CD4-positive, alpha-beta T cell (primary cell): ENCODE measurements around the gene RHOC. TPM values are rescaled to one million over a fixed set of nuclear protein-coding genes. Genes with fewer than 3 reads are reported as not detected.

Experiments used
- ATAC-seq: fragments of 200-7000 bp; cut with Tn5 transposase; one replicate; pipeline ENCODE4 v1.10.0; 2022; ENCODE audit warnings: mild to moderate bottlenecking; ENCODE audit not compliant: poor library complexity
- CTCF ChIA-PET: fragments of 350-600 bp; sonication (Branson Sonifier 250); formaldehyde crosslinking; loops from one replicate; lab custom pipeline; 2021; ENCODE audit warnings: antibody characterized with exemption, inconsistent platforms; lab: Charles Lee
- POLR2A ChIA-PET: fragments of 350-600 bp; sonication (Branson Sonifier 250); formaldehyde crosslinking; loops from one replicate; lab custom pipeline; 2021; ENCODE audit warnings: antibody characterized with exemption, inconsistent platforms; lab: Charles Lee
- DNase-seq, 14 experiments: peaks; one replicate each; pipeline ENCODE4 v3.0.0-alpha.2; 2013 to 2020; ENCODE audit warnings: mixed read lengths in 2 of 14
- H3K27ac ChIP-seq, 2 donors: one replicate each; pipeline versions ENCODE4 v1.5.1 to v1.7.0; 2013; ENCODE audit warnings: low read length in 2 of 2, low read depth in 1 of 2, mild to moderate bottlenecking in 1 of 2
- H3K27me3 ChIP-seq, 2 experiments: 1 replicate in 1 of 2; 2 replicates in 1 of 2; pipeline versions ENCODE4 v1.6.1 to v1.7.0; 2013; ENCODE audit warnings: low read length in 2 of 2, control low read depth in 1 of 2, mild to moderate bottlenecking in 1 of 2, moderate library complexity in 1 of 2; ENCODE audit not compliant: insufficient read depth in 2 of 2, control insufficient read depth in 1 of 2
- H3K36me3 ChIP-seq: one replicate; pipeline ENCODE4 v1.6.1; 2013; ENCODE audit warnings: low read length, control low read depth; ENCODE audit not compliant: insufficient read depth
- H3K4me1 ChIP-seq: one replicate; pipeline ENCODE4 v1.6.1; 2013; ENCODE audit warnings: low read length, control low read depth; ENCODE audit not compliant: insufficient read depth
- H3K4me3 ChIP-seq: one replicate; pipeline ENCODE4 v1.5.1; 2013; ENCODE audit warnings: mild to moderate bottlenecking, low read length, moderate library complexity
- H3K9me3 ChIP-seq, 2 experiments: 1 replicate in 1 of 2; 2 replicates in 1 of 2; pipeline versions ENCODE4 v1.6.1 to v1.7.0; 2013; ENCODE audit warnings: low read length in 2 of 2, mild to moderate bottlenecking in 2 of 2, control low read depth in 1 of 2, moderate library complexity in 1 of 2; ENCODE audit not compliant: control insufficient read depth in 1 of 2, insufficient read depth in 1 of 2
- H3K27ac Mint-ChIP-seq: one replicate; pipeline ENCODE4 v1.8.0; 2020; ENCODE audit warnings: mixed read lengths
- H3K27me3 Mint-ChIP-seq: one replicate; pipeline ENCODE4 v1.8.0; 2021; ENCODE audit warnings: mixed read lengths
- H3K36me3 Mint-ChIP-seq: one replicate; pipeline ENCODE4 v1.8.0; 2021; ENCODE audit warnings: low read depth, mixed read lengths
- H3K4me1 Mint-ChIP-seq: one replicate; pipeline ENCODE4 v1.8.0; 2021; ENCODE audit warnings: low read depth, mixed read lengths
- H3K4me3 Mint-ChIP-seq: one replicate; pipeline ENCODE4 v1.8.0; 2020; ENCODE audit warnings: mild to moderate bottlenecking, mixed read lengths
- H3K9me3 Mint-ChIP-seq: one replicate; pipeline ENCODE4 v1.8.0; 2020; ENCODE audit warnings: mixed read lengths
- CTCF ChIP-seq: fragments of 200-600 bp; IDR thresholded peaks from one replicate; pipeline ENCODE4 v1.8.0; 2022; ENCODE audit warnings: antibody characterized with exemption, mild to moderate bottlenecking
- intact Hi-C, 2 experiments: fragments of 100-400 bp; cut with DNase I in 1 of 2; cut with micrococcal nuclease in 1 of 2; formaldehyde crosslinking; loops; one replicate each; pipeline versions ENCODE4 v1.15.1 to v1.9.0; 2023 to 2025; cut with DNase I, micrococcal nuclease
- total RNA-seq, 174 experiments: library from RNA in 2 of 174; stranded (reverse) in 2 of 174; gene quantifications; one replicate each; pipeline ENCODE4 v1.2.3 and lab custom pipeline; 2021 to 2026

Gene RHOC
- total RNA-seq, 2 experiments from 2014 or later, result 11.9 to 12.7 TPM

GRCh38 chr1:112717263-112717873 lies 10.4 kb upstream of the RHOC start:
- H3K9me3 ChIP-seq, result peaks cover 0 to 5% of the 10 kb centered on the region in 2 experiments
- ATAC-seq (no peak), DNase-seq (peak in 1 of 14 experiments; percentile 15)
- H3K27ac ChIP-seq, result no peak overlapping the region
- no peaks in the 10 kb centered on the region for H3K9me3 Mint-ChIP-seq
- H3K36me3 Mint-ChIP-seq, result no peaks in the 10 kb centered on the region
- H3K27me3 ChIP-seq, result peaks cover 15 to 22% of the 10 kb centered on the region in 2 experiments
- ChIA-PET POLR2A (interaction anchor here (3.3 kb wide), 1 partner anchor 355 kb away, joined by 19 read pairs; the partner anchor contains the start of gene LRIG2), CTCF (interaction anchor here (1.5 to 4.0 kb wide), 2 partner anchors 87 to 355 kb away, joined by 3 to 23 read pairs; partner anchors contain the start of gene LRIG2)
- H3K4me3 Mint-ChIP-seq, result no peak overlapping the region
- H3K4me1 ChIP-seq, result peaks cover 40% of the 10 kb centered on the region
- no peak for TF ChIP-seq CTCF
- H3K4me3 ChIP-seq, result no peak overlapping the region
- peaks cover 43% of the 10 kb centered on the region for H3K27me3 Mint-ChIP-seq
- H3K36me3 ChIP-seq, result no peaks in the 10 kb centered on the region
- H3K27ac Mint-ChIP-seq, result no peak overlapping the region
- intact Hi-C loops, result loop anchor here (1.0 to 10.0 kb wide), 11 partner anchors 87 to 1097 kb away; partner anchors contain the start of genes LRIG2 (in 2 of the 2), CAPZA1 (in 1 of the 2), RSBN1 (in 1 of the 2) and SLC16A1 (in 1 of the 2)
- H3K4me1 Mint-ChIP-seq, result peaks cover 29% of the 10 kb centered on the region

GRCh38 chr1:112716133-112716720 lies 9.3 kb upstream of the RHOC start:
- peak; percentile 33 for ATAC-seq
- H3K36me3 Mint-ChIP-seq, result no peaks in the 10 kb centered on the region
- peaks cover 15 to 22% of the 10 kb centered on the region in 2 experiments for H3K27me3 ChIP-seq
- peaks cover 37% of the 10 kb centered on the region for H3K4me1 ChIP-seq
- intact Hi-C loops, result loop anchor here (1.0 to 10.0 kb wide), 11 partner anchors 88 to 1099 kb away; partner anchors contain the start of genes LRIG2 (in 2 of the 2), CAPZA1 (in 1 of the 2), RSBN1 (in 1 of the 2) and SLC16A1 (in 1 of the 2)
- peak overlapping the region; percentile 89 for H3K4me3 Mint-ChIP-seq
- peak; percentile 65 to 91 (median 73) for DNase-seq
- peaks cover 24% of the 10 kb centered on the region for H3K4me1 Mint-ChIP-seq
- no peaks in the 10 kb centered on the region for H3K36me3 ChIP-seq
- POLR2A ChIA-PET, result interaction anchor here (3.3 to 3.6 kb wide), 4 partner anchors 13 to 356 kb away, joined by 19 to 46 read pairs (median 38); partner anchors contain the start of genes CAPZA1, LRIG2, MOV10 and ST7L
- peak; percentile 95 for TF ChIP-seq CTCF
- peaks cover 0 to 5% of the 10 kb centered on the region in 2 experiments for H3K9me3 ChIP-seq
- H3K4me3 ChIP-seq, result peak overlapping the region; percentile 69
- H3K9me3 Mint-ChIP-seq, result no peaks in the 10 kb centered on the region
- peaks cover 35% of the 10 kb centered on the region for H3K27me3 Mint-ChIP-seq
- H3K27ac ChIP-seq, result no peak overlapping the region
- CTCF ChIA-PET, result interaction anchor here (0.9 to 4.0 kb wide), 8 partner anchors 11 to 357 kb away, joined by 3 to 23 read pairs (median 6); partner anchors contain the start of genes LRIG2 and MOV10
- H3K27ac Mint-ChIP-seq, result peak overlapping the region; percentile 81
